ENCODE results near the gene SLC25A41. TPM values are rescaled to one million over a fixed set of nuclear protein-coding genes. Genes with fewer than 3 reads are reported as not detected.

Gene SLC25A41
- total and polyA plus RNA-seq, 9 of the 15 experiments (the other 6 are each of a cell fraction or from before 2014, with no cell fraction given): 0.08 to 4.2 (median 1.6) TPM

DNA sequence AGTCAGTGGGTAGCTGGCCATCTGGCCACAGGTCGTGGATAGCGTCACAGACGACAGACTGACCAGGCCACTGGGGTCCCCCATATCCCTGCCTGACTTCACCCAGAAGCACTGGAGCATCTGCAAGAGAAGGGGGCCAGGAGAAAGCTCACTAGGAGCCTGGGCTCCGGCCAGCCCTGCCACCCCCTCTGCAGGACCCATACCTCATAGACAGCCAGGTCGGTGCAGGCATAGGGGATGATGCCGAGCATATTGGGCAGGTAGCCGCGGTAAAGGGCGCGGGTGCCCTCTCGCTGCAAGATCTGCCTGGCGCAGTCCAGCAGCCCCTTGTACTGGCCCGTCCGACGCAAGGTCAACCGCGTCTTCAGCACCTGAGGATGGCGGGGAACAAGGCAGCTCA is 6.4 kb downstream of the SLC25A41 start:
- Histone ChIP-seq H3K4me3 (no peak overlapping the region), H3K9ac (ENCODE audit: insufficient read depth in 1 of 2, low read depth in 2 of 2, low read length in 2 of 2) (0 out of 4 replicates have a peak overlapping the region, but pooled peaks of 1 of the 2 experiments have one; percentile 62), H3K4me2 (ENCODE audit: insufficient read depth, low read length) (no peak overlapping the region), H3K27me3 (ENCODE audit: control insufficient read depth in 2 of 2, insufficient read depth in 2 of 2, low read length in 2 of 2) (no peaks in the 10 kb centered on the region), H3K79me2 (ENCODE audit: control insufficient read depth, insufficient read depth, low read length) (peaks cover 39% of the 10 kb centered on the region), H3K9me1 (ENCODE audit: control insufficient read depth, insufficient read depth, low read length) (peaks cover 14% of the 10 kb centered on the region), H4K20me1 (replicated peaks; ENCODE audit: control insufficient read depth, insufficient read depth, low read length) (peaks cover 19% of the 10 kb centered on the region), H3K4me1 (replicated peaks in 1 of 2; ENCODE audit: control insufficient read depth in 2 of 2, insufficient read depth in 2 of 2, low read length in 2 of 2) (peaks cover 17 to 38% of the 10 kb centered on the region in 2 experiments), H3K27ac (ENCODE audit: extremely low read depth, low read depth, low read length) (no peak overlapping the region), H2AFZ (ENCODE audit: low read depth, low read length) (no peak overlapping the region), H3K36me3 (ENCODE audit: control insufficient read depth, insufficient read depth, low read length) (peaks cover 12% of the 10 kb centered on the region), H3K9me3 (replicated peaks; ENCODE audit: control insufficient read depth, insufficient read depth, low read depth, low read length) (no peaks in the 10 kb centered on the region)
- no peak for ATAC-seq
- DNase-seq (ENCODE audit: extremely low read depth in 1 of 4, low spot score in 3 of 4): no peak
- TF ChIP-seq, protein P1, sequence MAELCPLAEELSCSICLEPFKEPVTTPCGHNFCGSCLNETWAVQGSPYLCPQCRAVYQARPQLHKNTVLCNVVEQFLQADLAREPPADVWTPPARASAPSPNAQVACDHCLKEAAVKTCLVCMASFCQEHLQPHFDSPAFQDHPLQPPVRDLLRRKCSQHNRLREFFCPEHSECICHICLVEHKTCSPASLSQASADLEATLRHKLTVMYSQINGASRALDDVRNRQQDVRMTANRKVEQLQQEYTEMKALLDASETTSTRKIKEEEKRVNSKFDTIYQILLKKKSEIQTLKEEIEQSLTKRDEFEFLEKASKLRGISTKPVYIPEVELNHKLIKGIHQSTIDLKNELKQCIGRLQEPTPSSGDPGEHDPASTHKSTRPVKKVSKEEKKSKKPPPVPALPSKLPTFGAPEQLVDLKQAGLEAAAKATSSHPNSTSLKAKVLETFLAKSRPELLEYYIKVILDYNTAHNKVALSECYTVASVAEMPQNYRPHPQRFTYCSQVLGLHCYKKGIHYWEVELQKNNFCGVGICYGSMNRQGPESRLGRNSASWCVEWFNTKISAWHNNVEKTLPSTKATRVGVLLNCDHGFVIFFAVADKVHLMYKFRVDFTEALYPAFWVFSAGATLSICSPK (IDR thresholded peaks at IDR 0.05; ENCODE audit: borderline replicate concordance): no peak
- FAIRE-seq: no peak
- 95% methylated on average over 15 of the region's 18 CpGs for WGBS (ENCODE audit: insufficient coverage, low coverage, missing lambda C conversion rate)
- BruUV-seq (replicated peaks): no TSS peak
- intact Hi-C loops (cut with micrococcal nuclease) (loop anchor here (10.0 kb wide), 2 partner anchors 112 to 262 kb away; no protein-coding TSS in a partner anchor), in situ Hi-C loops (cut with MboI) (no loop called here)
- ChIA-PET CTCF (ENCODE audit: low intra/inter-chr PET ratio) (no interaction called here), POLR2A (no interaction called here)
